ENCODE measurements around the gene BMP7.

DNA sequence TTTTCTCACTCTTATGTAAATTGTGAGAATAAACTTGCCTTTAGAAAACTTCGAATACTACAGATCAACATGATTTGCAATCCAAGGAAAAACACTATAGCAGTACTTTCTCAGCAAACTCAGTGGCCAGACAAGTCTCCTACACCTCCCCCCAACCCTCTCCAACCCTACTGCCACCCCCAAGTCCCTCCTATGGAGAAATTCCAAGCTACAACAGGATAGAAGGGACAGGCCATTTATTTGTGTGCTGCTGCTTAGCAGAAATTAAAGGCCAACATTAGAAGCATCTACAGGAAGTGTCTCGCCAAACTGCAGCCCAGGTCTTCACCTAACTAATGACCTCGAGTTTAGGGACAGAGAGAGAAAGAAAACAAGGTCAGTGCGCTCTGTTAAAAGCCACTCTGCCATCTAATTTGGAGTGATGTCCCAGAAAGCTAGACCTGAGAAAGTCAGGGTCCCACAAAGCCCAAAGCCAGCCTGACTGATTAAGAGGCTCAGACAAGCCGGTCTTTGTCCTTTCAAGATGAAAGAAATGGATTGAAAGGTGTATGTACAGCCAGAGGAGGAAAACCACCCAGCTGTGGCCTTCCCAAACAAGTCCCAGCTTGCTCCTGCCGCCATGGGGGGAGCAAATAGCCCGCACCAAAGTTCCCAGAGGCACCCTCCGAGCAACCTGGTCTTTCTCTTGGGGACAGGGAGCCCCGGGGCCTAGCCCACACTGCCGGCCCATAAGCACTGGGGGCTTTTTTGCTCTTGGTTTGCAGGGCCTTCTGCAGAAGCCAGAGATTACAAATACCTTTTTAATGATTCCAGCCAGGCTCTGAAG, 3.4 kb downstream of the BMP7 start:
- TF ChIP-seq KDM1A (IDR thresholded peaks at IDR 0.05; ENCODE audit: borderline replicate concordance, low read length): no peak
- TF ChIP-seq CTCF (IDR thresholded peaks at IDR 0.05; ENCODE audit: control extremely low read depth in 1 of 3, insufficient read depth in 1 of 3, low read depth in 1 of 3, low read length in 3 of 3): no peak
- TF ChIP-seq SIN3A (conservative IDR thresholded peaks at IDR 0.05 in 1 of 2, IDR thresholded peaks at IDR 0.05 in 1 of 2; ENCODE audit: low read depth in 1 of 2, low read length in 2 of 2): no peak
- no peak for TF ChIP-seq MAFK (IDR thresholded peaks at IDR 0.05; ENCODE audit: low read depth, low read length)
- no peak for TF ChIP-seq GABPA (IDR thresholded peaks at IDR 0.05; ENCODE audit: borderline replicate concordance, insufficient read depth, low read length)
- TF ChIP-seq BRCA1 (IDR thresholded peaks at IDR 0.05; ENCODE audit: low read depth, low read length): no peak
- no peak for TF ChIP-seq RAD21 (IDR thresholded peaks at IDR 0.05 in 1 of 2, conservative IDR thresholded peaks at IDR 0.05 in 1 of 2; ENCODE audit: low read depth in 2 of 2, low read length in 2 of 2)
- no peak for TF ChIP-seq EZH2 (IDR thresholded peaks at IDR 0.05; ENCODE audit: low read depth, low read length, severe bottlenecking)
- TF ChIP-seq GTF2F1 (IDR thresholded peaks at IDR 0.05; ENCODE audit: borderline replicate concordance, low read depth, low read length): no peak

Measured in H1 (cell line).